GM23338 (cell line): Measurements from ENCODE around the gene PEPD. TPM values are rescaled to one million over a fixed set of nuclear protein-coding genes. Genes with fewer than 3 reads are reported as not detected.

ENCODE experiments used
- ATAC-seq: fragments of 200-7000 bp; cut with Tn5 transposase; 3 replicates; pipeline ENCODE4 v1.9.1; 2020
- DNase-seq: peaks from one replicate; pipeline ENCODE4 v3.0.0-alpha.2; 2015; ENCODE audit warnings: low spot score
- H2AFZ ChIP-seq: fragments of 200-600 bp; sonication (generic); 2 replicates; pipeline ENCODE4 v1.8.0; 2016; ENCODE audit warnings: antibody characterized with exemption, mild to moderate bottlenecking, moderate library complexity
- H3F3A ChIP-seq: fragments of 200-600 bp; sonication (generic); replicated peaks from 2 replicates; pipeline ENCODE4 v1.8.0; 2017; ENCODE audit warnings: antibody characterized with exemption, mixed run types, low read depth
- H3K27ac ChIP-seq: fragments of 200-600 bp; sonication (generic); 2 replicates; pipeline ENCODE4 v1.6.1; 2016; ENCODE audit warnings: low read depth
- H3K27me3 ChIP-seq: fragments of 200-600 bp; sonication (generic); 2 replicates; pipeline ENCODE4 v1.8.0; 2016; ENCODE audit warnings: mild to moderate bottlenecking, mixed run types, moderate library complexity; ENCODE audit not compliant: insufficient read depth
- H3K36me3 ChIP-seq: fragments of 200-600 bp; sonication (generic); 2 replicates; pipeline ENCODE4 v1.8.0; 2016; ENCODE audit warnings: mild to moderate bottlenecking; ENCODE audit not compliant: insufficient read depth
- H3K4me1 ChIP-seq: fragments of 200-600 bp; sonication (generic); 2 replicates; pipeline ENCODE4 v1.8.0; 2016; ENCODE audit warnings: mild to moderate bottlenecking, moderate library complexity; ENCODE audit not compliant: insufficient read depth
- H3K4me2 ChIP-seq: fragments of 200-600 bp; sonication (generic); 2 replicates; pipeline ENCODE4 v1.7.1; 2017; ENCODE audit warnings: mixed run types
- H3K4me3 ChIP-seq: fragments of 200-600 bp; sonication (generic); 2 replicates; pipeline ENCODE4 v1.6.1; 2016; ENCODE audit warnings: mixed run types
- H3K79me2 ChIP-seq: fragments of 200-600 bp; sonication (generic); replicated peaks from 2 replicates; pipeline ENCODE4 v1.8.0; 2017; ENCODE audit warnings: mild to moderate bottlenecking; ENCODE audit not compliant: insufficient read depth
- H3K9me2 ChIP-seq: fragments of 200-600 bp; sonication (generic); 2 replicates; pipeline ENCODE4 v1.8.0; 2017; ENCODE audit not compliant: insufficient read depth
- H4K20me1 ChIP-seq: fragments of 200-600 bp; sonication (generic); replicated peaks from 2 replicates; pipeline ENCODE4 v1.8.0; 2017; ENCODE audit warnings: mild to moderate bottlenecking; ENCODE audit not compliant: insufficient read depth
- H3K27ac Mint-ChIP-seq: 2 replicates; pipeline ENCODE4 v1.8.0; 2020; ENCODE audit warnings: inconsistent platforms, mild to moderate bottlenecking, moderate library complexity, mixed read lengths
- H3K27me3 Mint-ChIP-seq: 3 replicates; pipeline ENCODE4 v1.8.0; 2022; ENCODE audit warnings: low read depth, mild to moderate bottlenecking, moderate library complexity, mixed read lengths, inconsistent platforms; ENCODE audit not compliant: insufficient read depth, poor library complexity
- H3K36me3 Mint-ChIP-seq: 3 replicates; pipeline ENCODE4 v1.8.0; 2021; ENCODE audit warnings: low read depth, mild to moderate bottlenecking, inconsistent platforms, moderate library complexity, mixed read lengths
- H3K4me1 Mint-ChIP-seq: 3 replicates; pipeline ENCODE4 v1.8.0; 2020; ENCODE audit warnings: mild to moderate bottlenecking, inconsistent platforms, mixed read lengths
- H3K4me3 Mint-ChIP-seq: 3 replicates; pipeline ENCODE4 v1.8.0; 2021; ENCODE audit warnings: moderate library complexity, mild to moderate bottlenecking, inconsistent platforms, mixed read lengths
- H3K9me3 Mint-ChIP-seq: 3 replicates; pipeline ENCODE4 v1.8.0; 2020; ENCODE audit warnings: moderate library complexity, mild to moderate bottlenecking, inconsistent platforms, mixed read lengths
- CTCF ChIP-seq, 2 experiments: fragments of 200-600 bp in 1 of 2; sonication (generic) in 1 of 2; conservative IDR thresholded peaks; 2 replicates each; pipeline versions ENCODE4 v1.5.1 to v1.6.1; 2016 to 2017; ENCODE audit warnings: antibody characterized with exemption in 2 of 2, low read depth in 2 of 2, mild to moderate bottlenecking in 2 of 2, moderate library complexity in 1 of 2
- EZH2 ChIP-seq: fragments of 200-600 bp; sonication (generic); IDR thresholded peaks from one replicate; pipeline ENCODE4 v1.8.0; 2017; ENCODE audit warnings: antibody characterized with exemption, mild to moderate bottlenecking, low read depth; ENCODE audit not compliant: unreplicated experiment
- REST ChIP-seq: IDR thresholded peaks from one replicate; pipeline ENCODE4 v1.6.1; 2018; ENCODE audit warnings: antibody characterized with exemption; ENCODE audit not compliant: unreplicated experiment
- polyA plus RNA-seq: library from polyadenylated mRNA; unstranded; fragments of >200 nt; fragmentation: Nextera tagmentation; extraction: Ambion mirVana; gene quantifications from 2 replicates; pipeline ENCODE4 v1.2.1, GENCODE V29; 2016
- total RNA-seq: library from RNA; depleted of rRNA; stranded (reverse); fragments of >200 nt; shearing (Covaris generic); gene quantifications from 2 replicates; pipeline ENCODE4 v1.2.3, GENCODE V29; 2014

PEPD gene
- total and polyA plus RNA-seq, 2 experiments from 2014 or later = 81.7 to 89.2 TPM

- Histone ChIP-seq H3K4me1 (no peaks in the 10 kb centered on the region), H3K36me3 (no peaks in the 10 kb centered on the region), H2AFZ (no peak overlapping the region), H3F3A (no peaks in the 10 kb centered on the region), H3K27ac (no peak overlapping the region), H3K79me2 (no peaks in the 10 kb centered on the region), H4K20me1 (no peaks in the 10 kb centered on the region), H3K9me2 (no peaks in the 10 kb centered on the region), H3K27me3 (no peaks in the 10 kb centered on the region), H3K4me2 (no peak overlapping the region), H3K4me3 (no peak overlapping the region)
- Mint-ChIP-seq H3K4me3 (no peak overlapping the region; the same call in 2 of the 3 replicates), H3K9me3 (no peaks in the 10 kb centered on the region; the same call in 2 of the 3 replicates), H3K27me3 (peaks cover 6% of the 10 kb centered on the region), H3K36me3 (no peaks in the 10 kb centered on the region), H3K27ac (no peak overlapping the region), H3K4me1 (peaks cover 16% of the 10 kb centered on the region)
- TF ChIP-seq EZH2 (no peak), CTCF (conservative IDR thresholded peaks at IDR 0.05; ENCODE audit: low read depth in 2 of 2) (0 out of 4 replicates have a peak, but pooled peaks of 1 of the 2 experiments have one; percentile 1)
- DNase-seq (no peak), ATAC-seq (no peak)
Observed at GRCh38 chr19:33398361-33399060, 123.1 kb downstream of the PEPD start.

GRCh38 chr19:33397536-33398360, 123.8 kb downstream of the PEPD start:
- peaks cover 6% of the 10 kb centered on the region for H3K27me3 Mint-ChIP-seq
- no peaks in the 10 kb centered on the region for H3F3A ChIP-seq
- H3K4me1 Mint-ChIP-seq = peaks cover 19% of the 10 kb centered on the region
- H3K36me3 Mint-ChIP-seq = no peaks in the 10 kb centered on the region
- H2AFZ ChIP-seq = no peak overlapping the region
- H3K4me3 Mint-ChIP-seq = no peak overlapping the region
- TF ChIP-seq CTCF (conservative IDR thresholded peaks at IDR 0.05; ENCODE audit: low read depth in 2 of 2) = peak; percentile 24 to 39; a peak in 2 of 4 replicates
- TF ChIP-seq REST = no peak
- no peak overlapping the region for H3K4me3 ChIP-seq
- H3K36me3 ChIP-seq = no peaks in the 10 kb centered on the region
- no peaks in the 10 kb centered on the region for H3K79me2 ChIP-seq
- ATAC-seq (peak; percentile 29), DNase-seq (no peak)
- H4K20me1 ChIP-seq = no peaks in the 10 kb centered on the region
- no peak overlapping the region for H3K27ac Mint-ChIP-seq
- H3K27me3 ChIP-seq = no peaks in the 10 kb centered on the region
- no peak overlapping the region for H3K4me2 ChIP-seq
- H3K27ac ChIP-seq = no peak overlapping the region
- H3K4me1 ChIP-seq = no peaks in the 10 kb centered on the region
- H3K9me3 Mint-ChIP-seq = no peaks in the 10 kb centered on the region; the same call in 2 of the 3 replicates
- H3K9me2 ChIP-seq = no peaks in the 10 kb centered on the region
